PC-3 (cell line): Measurements from ENCODE around the gene CELF2.

Experiments used
- CTCF ChIP-seq: fragments of 300-600 bp; sonication (generic); conservative IDR thresholded peaks from 2 replicates; pipeline ENCODE4 v1.5.1; 2017; ENCODE audit warnings: antibody characterized with exemption, low read depth, mild to moderate bottlenecking, low read length
- EZH2 ChIP-seq: fragments of 300-600 bp; sonication (generic); IDR thresholded peaks from one replicate; pipeline ENCODE4 v1.6.1; 2017; ENCODE audit warnings: antibody characterized with exemption, mild to moderate bottlenecking, low read length; ENCODE audit not compliant: unreplicated experiment
- EZH2phosphoT487 ChIP-seq: fragments of 300-600 bp; sonication (generic); IDR thresholded peaks from 2 replicates; pipeline ENCODE4 v1.6.1; 2018; ENCODE audit warnings: mild to moderate bottlenecking, antibody characterized with exemption, low read length, borderline replicate concordance

GRCh38 chr10:11293332-11293731 lies 275.7 kb downstream of the CELF2 start:
- TF ChIP-seq CTCF (no peak), EZH2phosphoT487 (no peak), EZH2 (no peak)
